Activated naive CD8-positive, alpha-beta T cell treated with anti-CD3 and anti-CD28 coated beads, Interleukin-2, amount 10 ng/mL, durations not matched to agents 7 days and 5 days (primary cell): Measurements from ENCODE around the gene IWS1. TPM values are rescaled to one million over a fixed set of nuclear protein-coding genes. Genes with fewer than 3 reads are reported as not detected.
"Not testable (repeated sequence)": the region's sequence is repeated elsewhere in the genome, so short reads cannot be mapped to it uniquely, and the experiment has no call there.

Experiments
- ATAC-seq: fragments of 150-1000 bp; cut with Tn5 transposase; one replicate; pipeline ENCODE4 v1.10.0; 2021; ENCODE audit warnings: low read depth, moderate library complexity
- POLR2A ChIA-PET: fragments of 350-600 bp; sonication (Branson Sonifier 250); formaldehyde crosslinking; loops from one replicate; lab custom pipeline; 2021; ENCODE audit warnings: antibody characterized with exemption; lab: Charles Lee
- DNase-seq: peaks from one replicate; pipeline ENCODE4 v3.0.0; 2021
- H3K27ac Mint-ChIP-seq: one replicate; pipeline ENCODE4 v1.8.0; 2022; ENCODE audit warnings: mild to moderate bottlenecking, mixed read lengths
- H3K27me3 Mint-ChIP-seq: one replicate; pipeline ENCODE4 v1.8.0; 2022; ENCODE audit warnings: mild to moderate bottlenecking, moderate library complexity, mixed read lengths
- H3K36me3 Mint-ChIP-seq: one replicate; pipeline ENCODE4 v1.8.0; 2021; ENCODE audit warnings: mild to moderate bottlenecking, mixed read lengths
- H3K4me1 Mint-ChIP-seq: one replicate; pipeline ENCODE4 v1.8.0; 2021; ENCODE audit warnings: mixed read lengths
- H3K4me3 Mint-ChIP-seq: one replicate; pipeline ENCODE4 v1.8.0; 2022; ENCODE audit warnings: mild to moderate bottlenecking, moderate library complexity, mixed read lengths
- H3K9me3 Mint-ChIP-seq: one replicate; pipeline ENCODE4 v1.8.0; 2021; ENCODE audit warnings: mixed read lengths
- total RNA-seq, 2 experiments: library from RNA; stranded (reverse); gene quantifications; one replicate each; pipeline ENCODE4 v1.2.3, GENCODE V29; 2021

The IWS1 gene
- total RNA-seq, 2 experiments from 2014 or later: 53.1 to 59.6 TPM

GRCh38 chr2:127531221-127531648 is 4.9 kb upstream of the IWS1 start:
- Mint-ChIP-seq H3K27me3 (peaks cover 17% of the 10 kb centered on the region), H3K36me3 (no peaks in the 10 kb centered on the region), H3K27ac (no peak overlapping the region), H3K4me1 (peaks cover 15% of the 10 kb centered on the region), H3K9me3 (peaks cover 6% of the 10 kb centered on the region), H3K4me3 (no peak overlapping the region)
- DNase-seq (no peak), ATAC-seq (no peak)
- POLR2A ChIA-PET: no interaction called here

GRCh38 chr2:127530245-127531140 is 4.2 kb upstream of the IWS1 start:
- Mint-ChIP-seq H3K4me3 (no peak overlapping the region), H3K27ac (no peak overlapping the region), H3K9me3 (peaks cover 6% of the 10 kb centered on the region), H3K27me3 (peaks cover 17% of the 10 kb centered on the region), H3K4me1 (peaks cover 15% of the 10 kb centered on the region), H3K36me3 (no peaks in the 10 kb centered on the region)
- no peak for DNase-seq
- no peak for ATAC-seq
- POLR2A ChIA-PET: no interaction called here

- H3K4me3 Mint-ChIP-seq, DNase-seq, H3K36me3 Mint-ChIP-seq, H3K27ac Mint-ChIP-seq, POLR2A ChIA-PET, ATAC-seq, H3K9me3 Mint-ChIP-seq: not testable (repeated sequence)
- peaks cover 17% of the 10 kb centered on the region for H3K27me3 Mint-ChIP-seq
- H3K4me1 Mint-ChIP-seq: peaks cover 15% of the 10 kb centered on the region
These were observed 3.1 kb upstream of the IWS1 start for GRCh38 chr2:127529416-127529815.

- Mint-ChIP-seq H3K36me3 (peaks cover 6% of the 10 kb centered on the region), H3K27me3 (peaks cover 12% of the 10 kb centered on the region), H3K9me3 (peaks cover 6% of the 10 kb centered on the region), H3K27ac (no peak overlapping the region), H3K4me1 (peaks cover 21% of the 10 kb centered on the region), H3K4me3 (no peak overlapping the region)
- no peak for ATAC-seq
- no peak for DNase-seq
- POLR2A ChIA-PET: interaction anchor here (1.2 kb wide), 1 partner anchor 35 kb away, joined by 3 read pairs; no protein-coding TSS in a partner anchor
These were observed 2.2 kb upstream of the IWS1 start for GRCh38 chr2:127528487-127528886.

- DNase-seq (no peak), ATAC-seq (peak; percentile 3)
- H3K27me3 Mint-ChIP-seq: peaks cover 6% of the 10 kb centered on the region
- H3K27ac Mint-ChIP-seq: peak overlapping the region; percentile 92
- peaks cover 7% of the 10 kb centered on the region for H3K36me3 Mint-ChIP-seq
- peak overlapping the region; percentile 96 for H3K4me3 Mint-ChIP-seq
- H3K9me3 Mint-ChIP-seq: peaks cover 6% of the 10 kb centered on the region
- H3K4me1 Mint-ChIP-seq: peaks cover 25% of the 10 kb centered on the region
- POLR2A ChIA-PET: interaction anchor here (0.7 to 2.8 kb wide), 17 partner anchors 10 to 501 kb away, joined by 3 to 27 read pairs (median 3); partner anchors contain the start of genes ERCC3, SAP130 and SFT2D3
These were observed 914 bp upstream of the IWS1 start for GRCh38 chr2:127527001-127527804.

- ATAC-seq: no peak
- POLR2A ChIA-PET: interaction anchor here (0.9 to 2.8 kb wide), 8 partner anchors 10 to 502 kb away, joined by 3 to 27 read pairs (median 4); partner anchors contain the start of genes SAP130 and SFT2D3
- H3K4me1 Mint-ChIP-seq: peaks cover 22% of the 10 kb centered on the region
- H3K36me3 Mint-ChIP-seq: peaks cover 12% of the 10 kb centered on the region
- H3K4me3 Mint-ChIP-seq: peak overlapping the region; percentile 96
- peak overlapping the region; percentile 92 for H3K27ac Mint-ChIP-seq
- DNase-seq: no peak
- peaks cover 6% of the 10 kb centered on the region for H3K9me3 Mint-ChIP-seq
- H3K27me3 Mint-ChIP-seq: peaks cover 6% of the 10 kb centered on the region
These were observed 578 bp downstream of the IWS1 start for GRCh38 chr2:127525691-127526131.

GRCh38 chr2:127524198-127524834 is 2.0 kb downstream of the IWS1 start:
- POLR2A ChIA-PET: interaction anchor here (2.8 kb wide), 1 partner anchor 39 kb away, joined by 27 read pairs; no protein-coding TSS in a partner anchor
- not testable (repeated sequence) for DNase-seq

GRCh38 chr2:127523269-127523939 is 2.9 kb downstream of the IWS1 start:
- peaks cover 19% of the 10 kb centered on the region for H3K36me3 Mint-ChIP-seq
- DNase-seq: no peak

More at GRCh38 chr2:127524198-127524834, 2.0 kb downstream of the IWS1 start:
- not testable (repeated sequence) for H3K27ac Mint-ChIP-seq, ATAC-seq, H3K9me3 Mint-ChIP-seq, H3K27me3 Mint-ChIP-seq
- Mint-ChIP-seq H3K36me3 (peaks cover 19% of the 10 kb centered on the region), H3K4me3 (peak overlapping the region; percentile 96), H3K4me1 (peaks cover 31% of the 10 kb centered on the region)

GRCh38 chr2:127520424-127520823 is 5.9 kb downstream of the IWS1 start:
- ATAC-seq: no peak
- Mint-ChIP-seq H3K27ac (no peak overlapping the region), H3K27me3 (no peaks in the 10 kb centered on the region), H3K4me3 (no peak overlapping the region), H3K9me3 (no peaks in the 10 kb centered on the region), H3K36me3 (peaks cover 41% of the 10 kb centered on the region), H3K4me1 (peaks cover 37% of the 10 kb centered on the region)
- DNase-seq: no peak
- POLR2A ChIA-PET: no interaction called here

More at GRCh38 chr2:127523269-127523939, 2.9 kb downstream of the IWS1 start:
- peak overlapping the region; percentile 22 for H3K4me3 Mint-ChIP-seq
- H3K27ac Mint-ChIP-seq: no peak overlapping the region
- H3K27me3 Mint-ChIP-seq: no peaks in the 10 kb centered on the region
- POLR2A ChIA-PET: no interaction called here
- no peak for ATAC-seq
- no peaks in the 10 kb centered on the region for H3K9me3 Mint-ChIP-seq
- H3K4me1 Mint-ChIP-seq: peaks cover 31% of the 10 kb centered on the region

GRCh38 chr2:127517465-127517864 is 8.8 kb downstream of the IWS1 start:
- H3K9me3 Mint-ChIP-seq: no peaks in the 10 kb centered on the region
- POLR2A ChIA-PET: interaction anchor here (0.9 kb wide), 1 partner anchor 184 kb away, joined by 3 read pairs; the partner anchor contains the start of gene SFT2D3
- DNase-seq (no peak), ATAC-seq (no peak)
- no peak overlapping the region for H3K4me3 Mint-ChIP-seq
- no peak overlapping the region for H3K27ac Mint-ChIP-seq
- no peaks in the 10 kb centered on the region for H3K27me3 Mint-ChIP-seq
- H3K36me3 Mint-ChIP-seq: peaks cover 41% of the 10 kb centered on the region
- H3K4me1 Mint-ChIP-seq: peaks cover 42% of the 10 kb centered on the region

- Mint-ChIP-seq H3K27ac (no peak overlapping the region), H3K36me3 (peaks cover 41% of the 10 kb centered on the region), H3K4me3 (no peak overlapping the region), H3K9me3 (no peaks in the 10 kb centered on the region), H3K27me3 (no peaks in the 10 kb centered on the region), H3K4me1 (peaks cover 47% of the 10 kb centered on the region)
- POLR2A ChIA-PET: interaction anchor here (1.2 kb wide), 1 partner anchor 9 kb away, joined by 4 read pairs; no protein-coding TSS in a partner anchor
- no peak for DNase-seq
- ATAC-seq: no peak
These were observed 10.1 kb downstream of the IWS1 start for GRCh38 chr2:127516041-127516762.
